ENCODE results near the gene HNF1A. TPM values are rescaled to one million over a fixed set of nuclear protein-coding genes. Genes with fewer than 3 reads are reported as not detected.

HNF1A gene
- total RNA-seq, 2 donors from 2014 or later: 0.49 TPM; not detected in 1

GRCh38 chr12:121050725-121051124 is 72.4 kb downstream of the HNF1A start:
- ATAC-seq (ENCODE audit: insufficient number of reproducible peaks, low FRiP score, low read depth): no peak
- Histone ChIP-seq H3K4me1 (ENCODE audit: control insufficient read depth in 1 of 2, low read depth in 2 of 2) (no peaks in the 10 kb centered on the region), H3K36me3 (no peaks in the 10 kb centered on the region), H3K27me3 (replicated peaks; ENCODE audit: insufficient read depth) (no peaks in the 10 kb centered on the region), H3K9me3 (no peaks in the 10 kb centered on the region), H3K27ac (no peak overlapping the region), H3K4me3 (no peak overlapping the region)
- DNase-seq (ENCODE audit: low spot score): no peak
- TF ChIP-seq, protein P1, sequence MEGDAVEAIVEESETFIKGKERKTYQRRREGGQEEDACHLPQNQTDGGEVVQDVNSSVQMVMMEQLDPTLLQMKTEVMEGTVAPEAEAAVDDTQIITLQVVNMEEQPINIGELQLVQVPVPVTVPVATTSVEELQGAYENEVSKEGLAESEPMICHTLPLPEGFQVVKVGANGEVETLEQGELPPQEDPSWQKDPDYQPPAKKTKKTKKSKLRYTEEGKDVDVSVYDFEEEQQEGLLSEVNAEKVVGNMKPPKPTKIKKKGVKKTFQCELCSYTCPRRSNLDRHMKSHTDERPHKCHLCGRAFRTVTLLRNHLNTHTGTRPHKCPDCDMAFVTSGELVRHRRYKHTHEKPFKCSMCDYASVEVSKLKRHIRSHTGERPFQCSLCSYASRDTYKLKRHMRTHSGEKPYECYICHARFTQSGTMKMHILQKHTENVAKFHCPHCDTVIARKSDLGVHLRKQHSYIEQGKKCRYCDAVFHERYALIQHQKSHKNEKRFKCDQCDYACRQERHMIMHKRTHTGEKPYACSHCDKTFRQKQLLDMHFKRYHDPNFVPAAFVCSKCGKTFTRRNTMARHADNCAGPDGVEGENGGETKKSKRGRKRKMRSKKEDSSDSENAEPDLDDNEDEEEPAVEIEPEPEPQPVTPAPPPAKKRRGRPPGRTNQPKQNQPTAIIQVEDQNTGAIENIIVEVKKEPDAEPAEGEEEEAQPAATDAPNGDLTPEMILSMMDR (IDR thresholded peaks at IDR 0.05): no peak

Other genes with a start within 250 kb of the HNF1A start
- 10 to 100 TPM; 23.7 to 24.8 TPM for gene SPPL3, start 74.2 kb upstream of the HNF1A start, total RNA-seq
- gene C12orf43, start 37.9 kb downstream of the HNF1A start, total RNA-seq: 10 to 100 TPM; 12.3 to 12.7 TPM
- gene OASL, start 60.7 kb downstream of the HNF1A start, total RNA-seq: 1 to 10 TPM; 1.1 to 3.1 TPM
- gene P2RX7, start 154.3 kb downstream of the HNF1A start, total RNA-seq: 1 to 10 TPM; 3.2 to 4.0 TPM
- 10 to 100 TPM; 42.3 to 50.4 TPM for gene P2RX4, start 231.6 kb downstream of the HNF1A start, total RNA-seq

All from thoracic aorta (tissue), 2 donors.